Stimulated activated CD8-positive, alpha-beta memory T cell treated with anti-CD3 and anti-CD28 coated beads, Interleukin-7, amount 100 ng/mL, for 1 hour (primary cell): ENCODE measurements around the gene AKT1S1.
"Not testable (repeated sequence)": the region's sequence is repeated elsewhere in the genome, so short reads cannot be mapped to it uniquely, and the experiment has no call there.

ENCODE experiments used
- DNase-seq, 2 donors: peaks; one replicate each; pipeline ENCODE4 v3.0.0-alpha.2; 2020; ENCODE audit warnings: low read depth in 2 of 2

AKT1S1 gene

GRCh38 chr19:49837009-49837310 lies 40.2 kb downstream of the AKT1S1 start:
- DNase-seq: no peak

GRCh38 chr19:49836176-49837008 lies 40.8 kb downstream of the AKT1S1 start:
- DNase-seq: no peak

DNA sequence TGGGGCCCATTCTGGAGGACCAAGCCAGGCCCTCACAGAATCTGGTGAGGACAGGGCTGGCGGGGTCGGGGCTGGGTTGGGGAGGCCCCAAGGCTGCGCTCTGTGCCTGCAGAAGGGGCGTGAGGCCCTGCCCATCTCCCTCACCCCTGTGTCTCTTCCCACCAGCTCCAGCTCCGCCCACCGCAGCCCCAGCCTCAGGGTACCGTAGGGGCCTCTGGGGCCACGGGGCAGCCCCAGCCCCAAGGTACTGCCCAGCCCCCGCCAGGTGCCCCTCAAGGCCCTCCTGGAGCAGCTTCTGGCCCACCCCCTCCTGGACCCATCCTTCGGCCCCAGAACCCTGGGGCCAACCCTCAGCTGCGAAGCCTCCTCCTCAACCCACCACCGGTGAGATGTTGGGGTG lies 41.6 kb downstream of the AKT1S1 start:
- DNase-seq: no peak

DNA sequence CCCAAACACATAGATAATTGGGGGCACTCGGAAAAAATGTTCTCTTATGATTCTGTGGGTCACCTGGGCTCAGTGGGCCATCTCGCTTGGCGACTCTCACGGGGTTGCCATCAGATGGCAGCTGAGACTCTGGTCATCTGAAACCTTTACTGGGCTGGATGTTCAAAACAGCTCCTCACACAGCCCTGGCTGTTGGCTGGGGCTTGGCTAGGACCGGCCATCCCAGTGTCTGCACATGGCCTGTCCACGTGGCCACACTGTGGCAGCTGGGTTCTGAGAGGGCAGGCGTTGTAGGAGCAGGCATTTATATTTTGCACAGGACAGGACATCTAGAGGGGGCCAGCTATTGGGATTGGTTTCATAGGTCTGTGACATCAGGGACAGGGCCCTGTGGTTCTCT lies 43.6 kb downstream of the AKT1S1 start:
- DNase-seq: no peak

- no peak for DNase-seq
Observed at GRCh38 chr19:49832556-49832955, 44.6 kb downstream of the AKT1S1 start.

DNA sequence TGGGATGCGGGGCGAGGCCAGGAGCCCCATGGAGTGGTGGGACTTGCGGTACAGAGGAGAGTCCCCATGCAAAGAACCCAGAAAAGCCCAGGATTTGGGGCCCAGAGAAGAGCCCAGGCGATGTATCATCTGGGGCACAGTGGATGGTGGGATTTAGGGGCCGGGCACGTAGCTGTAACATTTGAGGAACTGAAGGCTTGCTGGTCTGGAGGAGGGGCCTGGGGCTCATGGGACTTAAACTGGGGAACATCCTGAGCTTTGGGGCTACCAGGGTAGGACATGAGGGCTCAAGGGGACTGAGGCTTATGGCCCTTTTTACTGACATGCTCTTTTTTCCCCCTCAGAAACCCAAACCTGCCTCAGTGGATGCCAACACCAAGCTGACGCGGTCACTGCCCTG lies 45.6 kb downstream of the AKT1S1 start:
- no peak for DNase-seq

DNA sequence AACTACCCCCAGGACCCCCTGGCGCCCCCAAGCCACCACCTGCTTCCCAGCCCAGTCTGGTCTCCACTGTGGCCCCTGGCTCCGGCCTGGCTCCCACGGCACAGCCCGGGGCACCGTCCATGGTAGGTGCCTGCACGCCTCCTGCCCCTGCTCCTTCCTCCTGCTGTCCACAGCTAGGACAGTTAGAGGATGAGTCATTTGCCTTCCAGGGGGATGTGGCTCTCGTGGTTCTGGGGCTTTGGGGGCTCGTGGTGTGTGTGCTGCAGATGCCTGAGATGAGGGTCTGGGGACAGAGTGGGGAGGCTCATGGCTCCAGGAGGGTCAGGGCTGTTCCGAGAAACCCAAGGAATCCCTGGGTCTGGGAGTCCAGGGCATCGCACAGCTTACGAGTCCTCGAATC lies 46.4 kb downstream of the AKT1S1 start:
- no peak for DNase-seq

- DNase-seq: no peak
Observed at GRCh38 chr19:49829721-49830120, 47.4 kb downstream of the AKT1S1 start.

DNA sequence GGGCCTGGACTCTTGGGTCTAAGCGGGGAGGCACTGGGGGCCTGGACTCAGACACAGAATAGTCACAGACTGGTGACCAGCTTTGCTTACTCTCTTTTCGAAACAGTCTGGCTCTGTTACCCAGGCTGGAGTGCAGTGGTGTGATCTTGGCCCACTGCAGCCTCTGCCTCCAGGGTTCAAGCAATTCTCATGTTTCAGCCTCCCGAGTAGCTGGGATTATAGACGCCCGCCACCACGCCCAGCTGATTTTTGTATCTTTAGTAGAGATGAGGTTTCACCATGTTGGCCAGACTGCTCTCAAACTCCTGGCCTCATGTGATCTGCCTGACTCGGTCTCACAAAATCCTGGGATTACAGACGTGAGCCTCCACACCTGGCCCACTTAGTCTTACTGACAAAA lies 48.0 kb downstream of the AKT1S1 start:
- no peak for DNase-seq

GRCh38 chr19:49827034-49827433 lies 50.1 kb downstream of the AKT1S1 start:
- DNase-seq: no peak

- DNase-seq: no peak
Observed at GRCh38 chr19:49824662-49825061, 52.5 kb downstream of the AKT1S1 start.

- DNase-seq: no peak
Observed at GRCh38 chr19:49823472-49823871, 53.7 kb downstream of the AKT1S1 start.

GRCh38 chr19:49820125-49820524 lies 57.0 kb downstream of the AKT1S1 start:
- no peak for DNase-seq

GRCh38 chr19:49819452-49820115 lies 57.6 kb downstream of the AKT1S1 start:
- DNase-seq: not testable (repeated sequence)
